Fibroblast of lung (primary cell): ENCODE results near the gene ST8SIA6. TPM values are rescaled to one million over a fixed set of nuclear protein-coding genes. Genes with fewer than 3 reads are reported as not detected.
A peak's percentile ranks its signal among the peaks of the same experiment; 100 is the strongest.

Source experiments
- DNase-seq, 2 donors: peaks; one replicate each; pipeline versions ENCODE4 v3.0.0 to v3.0.0-alpha.2; 2010; ENCODE audit warnings: low read depth in 2 of 2
- H2AFZ ChIP-seq: 2 replicates; pipeline ENCODE4 v1.5.1; 2012; ENCODE audit warnings: low read length, control low read depth, inconsistent platforms
- H3K27ac ChIP-seq: 2 replicates; pipeline ENCODE4 v1.5.1; 2011; ENCODE audit warnings: low read length, control low read depth; ENCODE audit not compliant: insufficient read depth
- H3K27me3 ChIP-seq: 2 replicates; pipeline ENCODE4 v1.5.1; 2011; ENCODE audit warnings: mild to moderate bottlenecking, low read length; ENCODE audit not compliant: control insufficient read depth, insufficient read depth
- H3K36me3 ChIP-seq: 2 replicates; pipeline ENCODE4 v1.5.1; 2011; ENCODE audit warnings: low read length; ENCODE audit not compliant: control insufficient read depth, insufficient read depth
- H3K4me1 ChIP-seq: 2 replicates; pipeline ENCODE4 v1.5.1; 2011; ENCODE audit warnings: low read length; ENCODE audit not compliant: control insufficient read depth, insufficient read depth; ENCODE audit errors: extremely low read depth
- H3K4me2 ChIP-seq: 2 replicates; pipeline ENCODE4 v1.5.1; 2011; ENCODE audit warnings: low read length, control low read depth; ENCODE audit not compliant: insufficient read depth; ENCODE audit errors: extremely low read depth
- H3K4me3 ChIP-seq, 4 experiments: fragments of 200-600 bp in 1 of 4; sonication (generic) in 1 of 4; replicated peaks in 1 of 4; 2 replicates each; pipeline ENCODE4 v1.5.1; 2011 to 2016; ENCODE audit warnings: low read length in 4 of 4, low read depth in 3 of 4, mild to moderate bottlenecking in 3 of 4, control low read depth in 2 of 4, inconsistent platforms in 1 of 4, mixed read lengths in 1 of 4; ENCODE audit not compliant: insufficient read depth in 1 of 4; ENCODE audit errors: control extremely low read depth in 1 of 4
- H3K79me2 ChIP-seq: 2 replicates; pipeline ENCODE4 v1.5.1; 2012; ENCODE audit warnings: mild to moderate bottlenecking, low read length, inconsistent platforms; ENCODE audit not compliant: control insufficient read depth, insufficient read depth
- H3K9ac ChIP-seq: 2 replicates; pipeline ENCODE4 v1.5.1; 2011; ENCODE audit warnings: mild to moderate bottlenecking, low read length, control low read depth; ENCODE audit not compliant: insufficient read depth
- H3K9me3 ChIP-seq: 2 replicates; pipeline ENCODE4 v1.5.1; 2012; ENCODE audit warnings: low read depth, low read length; ENCODE audit not compliant: control insufficient read depth, insufficient read depth
- H4K20me1 ChIP-seq: 2 replicates; pipeline ENCODE4 v1.5.1; 2011; ENCODE audit warnings: low read length; ENCODE audit not compliant: control insufficient read depth, insufficient read depth; ENCODE audit errors: extremely low read depth
- EZH2 ChIP-seq: IDR thresholded peaks from 2 replicates; pipeline ENCODE4 v1.5.1; 2012; ENCODE audit warnings: low read length, control low read depth, mild to moderate bottlenecking; ENCODE audit errors: missing control alignments
- polyA minus RNA-seq: library from RNA; depleted of rRNA, polyadenylated mRNA; stranded (reverse); fragments of >200 nt; gene quantifications from 2 replicates; pipeline ENCODE4 v1.2.3, GENCODE V29; 2011; ENCODE audit warnings: low replicate concordance
- polyA plus RNA-seq, 2 donors: library from polyadenylated mRNA; depleted of rRNA in 1 of 2; stranded (reverse) in 1 of 2; unstranded in 1 of 2; fragments of >200 nt; gene quantifications; 2 replicates each; pipeline ENCODE4 v1.2.1, GENCODE V29; 2011 to 2012; ENCODE audit warnings: missing spikeins in 1 of 2
- total RNA-seq: library from RNA; depleted of rRNA; stranded (reverse); fragments of >200 nt; gene quantifications from 2 replicates; pipeline ENCODE4 v1.2.1, GENCODE V29; 2014
- TF ChIP-seq, protein P1 (sequence below), 2 donors: IDR thresholded peaks in 1 of 2; conservative IDR thresholded peaks in 1 of 2; 1 replicate in 1 of 2; 2 replicates in 1 of 2; pipeline ENCODE4 v1.5.1; 2011 to 2012; ENCODE audit warnings: low read length in 2 of 2, control low read depth in 1 of 2, inconsistent platforms in 1 of 2, low read depth in 1 of 2, mild to moderate bottlenecking in 1 of 2

ST8SIA6 gene, protein sequence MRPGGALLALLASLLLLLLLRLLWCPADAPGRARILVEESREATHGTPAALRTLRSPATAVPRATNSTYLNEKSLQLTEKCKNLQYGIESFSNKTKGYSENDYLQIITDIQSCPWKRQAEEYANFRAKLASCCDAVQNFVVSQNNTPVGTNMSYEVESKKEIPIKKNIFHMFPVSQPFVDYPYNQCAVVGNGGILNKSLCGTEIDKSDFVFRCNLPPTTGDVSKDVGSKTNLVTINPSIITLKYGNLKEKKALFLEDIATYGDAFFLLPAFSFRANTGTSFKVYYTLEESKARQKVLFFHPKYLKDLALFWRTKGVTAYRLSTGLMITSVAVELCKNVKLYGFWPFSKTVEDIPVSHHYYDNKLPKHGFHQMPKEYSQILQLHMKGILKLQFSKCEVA
- total RNA-seq (under 0.01 and 0.26 TPM in 2 replicates), polyA plus RNA-seq (0.03 and 0.05 TPM in 2 replicates), polyA minus RNA-seq (not detected in 2 replicates)
- polyA plus RNA-seq (2012) = 0.06 TPM in 1 of 2 replicates, not detected in the other

DNA sequence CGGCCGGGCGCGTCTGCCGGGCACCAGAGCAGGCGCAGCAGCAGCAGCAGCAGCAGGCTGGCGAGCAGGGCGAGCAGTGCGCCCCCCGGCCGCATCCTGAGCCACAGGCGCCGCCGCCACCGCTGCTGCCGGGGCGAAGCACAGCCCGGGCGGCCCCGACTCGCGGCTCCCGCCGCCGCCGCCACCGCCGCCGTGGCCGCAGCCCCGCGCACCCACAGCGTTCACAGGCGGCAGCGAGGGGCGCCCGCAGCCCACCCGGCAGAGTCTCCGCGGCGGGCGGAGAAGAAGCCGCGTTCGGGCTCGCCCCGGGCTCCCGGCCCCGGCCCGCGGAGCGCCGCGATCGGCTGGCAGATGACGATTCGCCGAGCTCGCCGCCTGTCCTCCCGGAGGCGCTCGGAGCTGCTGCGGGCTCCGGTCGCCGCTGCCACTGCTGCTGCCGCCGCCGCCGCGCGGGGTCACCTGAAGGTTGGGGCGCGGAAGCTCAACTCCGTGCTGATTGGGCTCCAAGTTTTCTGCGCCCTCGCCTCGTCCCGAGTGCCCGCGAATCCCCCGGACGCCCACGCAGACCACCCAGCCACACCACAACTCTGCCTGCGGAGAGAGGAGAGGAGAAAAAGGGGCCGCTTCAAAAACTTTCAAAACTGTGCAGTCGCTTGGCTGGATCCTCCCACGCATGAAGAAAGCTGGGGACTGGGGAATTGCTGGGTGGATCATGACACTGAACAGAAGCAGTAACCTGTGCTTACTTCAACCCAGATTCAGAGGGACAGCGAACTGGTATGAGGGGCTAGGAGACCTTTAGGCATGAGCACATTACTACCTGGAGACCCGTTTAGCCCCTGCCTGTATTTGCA is at the start of gene ST8SIA6:
TSS of gene ST8SIA6 (minus strand) at position 435 of the 854 bp plus-strand sequence. CDS start at position 95, 340 bp downstream.
- H3K27me3 ChIP-seq = peaks cover 7% of the 10 kb centered on the region
- no peaks in the 10 kb centered on the region for H3K36me3 ChIP-seq
- peak; percentile 49 to 65 for DNase-seq
- H3K9ac ChIP-seq = peak within 1 kb of the TSS; percentile 28
- H3K27ac ChIP-seq = no peak within 1 kb of the TSS
- TF ChIP-seq EZH2 = no peak
- TF ChIP-seq, protein P1, sequence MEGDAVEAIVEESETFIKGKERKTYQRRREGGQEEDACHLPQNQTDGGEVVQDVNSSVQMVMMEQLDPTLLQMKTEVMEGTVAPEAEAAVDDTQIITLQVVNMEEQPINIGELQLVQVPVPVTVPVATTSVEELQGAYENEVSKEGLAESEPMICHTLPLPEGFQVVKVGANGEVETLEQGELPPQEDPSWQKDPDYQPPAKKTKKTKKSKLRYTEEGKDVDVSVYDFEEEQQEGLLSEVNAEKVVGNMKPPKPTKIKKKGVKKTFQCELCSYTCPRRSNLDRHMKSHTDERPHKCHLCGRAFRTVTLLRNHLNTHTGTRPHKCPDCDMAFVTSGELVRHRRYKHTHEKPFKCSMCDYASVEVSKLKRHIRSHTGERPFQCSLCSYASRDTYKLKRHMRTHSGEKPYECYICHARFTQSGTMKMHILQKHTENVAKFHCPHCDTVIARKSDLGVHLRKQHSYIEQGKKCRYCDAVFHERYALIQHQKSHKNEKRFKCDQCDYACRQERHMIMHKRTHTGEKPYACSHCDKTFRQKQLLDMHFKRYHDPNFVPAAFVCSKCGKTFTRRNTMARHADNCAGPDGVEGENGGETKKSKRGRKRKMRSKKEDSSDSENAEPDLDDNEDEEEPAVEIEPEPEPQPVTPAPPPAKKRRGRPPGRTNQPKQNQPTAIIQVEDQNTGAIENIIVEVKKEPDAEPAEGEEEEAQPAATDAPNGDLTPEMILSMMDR (conservative IDR thresholded peaks at IDR 0.05 in 1 of 2, IDR thresholded peaks at IDR 0.05 in 1 of 2; ENCODE audit: low read depth in 1 of 2, low read length in 2 of 2) = no peak
- H3K9me3 ChIP-seq = no peaks in the 10 kb centered on the region
- no peaks in the 10 kb centered on the region for H3K4me1 ChIP-seq
- peak within 1 kb of the TSS; percentile 89 for H3K4me2 ChIP-seq
- no peaks in the 10 kb centered on the region for H4K20me1 ChIP-seq
- no peak within 1 kb of the TSS for H2AFZ ChIP-seq
- peak within 1 kb of the TSS; percentile 41 to 50 (median 46) for H3K4me3 ChIP-seq
- no peaks in the 10 kb centered on the region for H3K79me2 ChIP-seq

- no peak overlapping the region for H3K4me2 ChIP-seq
- H3K27ac ChIP-seq = no peak overlapping the region
Measured at GRCh38 chr10:17503795-17504194, 49.4 kb upstream of the ST8SIA6 start.

More at GRCh38 chr10:17503795-17504194, 49.4 kb upstream of the ST8SIA6 start:
- no peak overlapping the region for H3K9ac ChIP-seq
- H3K9me3 ChIP-seq = no peaks in the 10 kb centered on the region
- no peak for DNase-seq
- H3K27me3 ChIP-seq = no peaks in the 10 kb centered on the region
- peaks cover 4% of the 10 kb centered on the region for H3K4me1 ChIP-seq
- H3K4me3 ChIP-seq = no peak overlapping the region
- TF ChIP-seq, protein P1 (conservative IDR thresholded peaks at IDR 0.05 in 1 of 2, IDR thresholded peaks at IDR 0.05 in 1 of 2; ENCODE audit: low read depth in 1 of 2, low read length in 2 of 2) = no peak
- TF ChIP-seq EZH2 = no peak
- H4K20me1 ChIP-seq = no peaks in the 10 kb centered on the region
- no peak overlapping the region for H2AFZ ChIP-seq
- H3K36me3 ChIP-seq = no peaks in the 10 kb centered on the region
- no peaks in the 10 kb centered on the region for H3K79me2 ChIP-seq
